ENCODE data around the gene SLC17A9.

SLC17A9 gene

GRCh38 chr20:63017826-63018411 lies 65.4 kb downstream of the SLC17A9 start:
- DNase-seq (ENCODE audit: low read depth): no peak
